Fibroblast of skin of abdomen (primary cell): ENCODE data around the gene CRACR2B. TPM values are rescaled to one million over a fixed set of nuclear protein-coding genes. Genes with fewer than 3 reads are reported as not detected.
A peak's percentile ranks its signal among the peaks of the same experiment; 100 is the strongest.

ENCODE experiments used
- DNase-seq: peaks from one replicate; pipeline ENCODE4 v3.0.0-alpha.2; 2013
- polyA plus RNA-seq, 2 experiments: library from polyadenylated mRNA; unstranded; fragments of 120-200 nt; gene quantifications; one replicate each; pipeline ENCODE4 v1.2.1, GENCODE V29; 2013; ENCODE audit not compliant: insufficient read length in 2 of 2

Gene CRACR2B
- 0.46 TPM for polyA plus RNA-seq (2013, experiment 1 of 2; ENCODE audit: insufficient read length)
- 0.94 TPM for polyA plus RNA-seq (2013, experiment 2 of 2; ENCODE audit: insufficient read length)

DNA sequence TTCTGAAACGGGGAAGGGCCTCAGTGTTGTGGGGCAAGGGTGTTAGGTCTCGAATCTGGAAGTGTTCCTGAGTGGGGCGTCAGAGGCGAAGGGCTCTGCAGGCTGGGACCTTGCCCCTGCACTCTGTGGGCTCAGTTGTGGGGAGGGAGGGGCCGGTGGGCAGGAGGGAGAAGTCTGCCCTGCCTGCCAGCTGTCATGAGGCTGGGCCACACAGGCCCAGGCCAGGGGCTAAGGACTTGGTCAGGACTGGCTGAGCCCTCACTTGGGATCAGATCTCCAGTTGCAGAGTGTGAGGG, at the start of gene CRACR2B:
CRACR2B (plus strand) TSS at position 23 of the 296 bp plus-strand sequence. CDS start 689 bp downstream, outside the sequence.
- DNase-seq = no peak

DNA sequence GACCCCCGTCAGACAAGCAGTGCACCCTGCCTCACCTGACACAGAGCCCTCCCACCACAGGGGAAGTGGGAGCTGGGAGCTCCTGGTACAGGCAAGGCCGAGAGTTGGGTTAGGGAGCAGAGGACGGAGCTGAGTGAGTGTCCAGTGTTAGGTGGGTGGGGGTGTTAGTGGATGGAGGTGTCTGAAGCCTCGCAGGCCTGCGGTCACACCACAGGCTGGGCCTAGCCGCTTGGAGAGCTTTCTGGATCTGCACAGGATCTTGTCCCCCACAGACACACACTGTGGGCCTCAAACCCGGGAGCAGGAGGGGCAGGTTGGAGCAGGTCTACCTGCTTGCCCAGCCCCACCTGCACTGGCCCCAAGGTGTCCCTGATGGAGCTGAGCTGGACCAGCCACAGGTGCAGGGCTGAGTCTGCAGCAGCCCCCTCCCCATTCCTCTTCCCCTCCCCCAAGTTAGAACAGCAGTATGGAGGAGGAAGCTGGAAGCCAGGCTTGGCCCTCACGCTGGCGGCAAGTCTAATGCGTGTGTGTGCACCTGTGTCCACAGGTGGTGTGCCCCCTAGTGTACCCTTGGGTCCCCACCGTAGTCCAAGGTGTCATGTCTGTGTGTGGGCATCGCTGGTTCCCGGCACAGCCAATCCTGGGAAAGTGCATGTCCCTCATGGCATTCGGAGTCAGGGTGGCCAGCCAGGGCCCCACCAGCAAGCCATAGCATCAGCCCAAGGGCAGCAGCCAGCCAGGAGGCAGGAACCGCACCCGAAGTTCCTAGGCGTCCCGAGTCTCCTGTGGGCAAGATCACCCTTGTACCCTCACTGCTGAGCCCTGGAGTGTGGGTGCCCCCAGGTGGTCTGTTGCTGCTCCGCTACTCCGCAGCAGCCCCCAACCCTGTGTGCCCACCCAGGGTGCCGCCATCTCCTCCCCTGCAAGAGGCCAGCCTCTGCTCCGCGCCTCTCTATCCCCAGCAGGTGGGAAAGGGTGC, 48.5 kb upstream of the CRACR2B start:
- DNase-seq = no peak

DNA sequence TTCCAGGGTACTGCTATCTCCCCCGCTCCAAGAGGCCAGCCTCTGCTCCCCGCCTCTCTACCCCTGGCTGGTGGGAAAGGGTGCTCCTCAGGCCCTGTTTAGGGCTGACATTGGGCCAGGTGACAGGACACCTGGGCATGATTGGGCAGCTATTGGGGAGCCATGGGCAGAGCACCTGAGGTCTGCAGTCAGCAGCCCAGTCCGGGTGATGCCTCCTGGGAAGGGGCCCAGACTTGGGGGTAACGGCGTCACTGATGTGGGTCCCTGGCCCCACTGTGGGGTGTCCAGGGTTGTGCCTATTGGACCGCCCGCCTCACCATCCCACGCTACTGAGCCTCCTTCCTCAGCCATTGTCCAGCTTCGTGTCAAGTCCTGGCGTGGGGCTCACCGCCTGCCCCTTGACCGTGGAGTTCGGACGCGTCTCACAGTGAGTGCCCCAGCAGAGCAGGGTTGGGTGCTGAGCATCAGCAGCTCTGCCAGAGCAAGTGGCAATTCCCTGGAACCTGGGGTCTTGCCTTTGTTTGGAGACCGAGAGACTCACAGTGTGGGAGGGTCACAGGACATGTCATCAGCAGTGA, 47.7 kb upstream of the CRACR2B start:
- no peak for DNase-seq

DNA sequence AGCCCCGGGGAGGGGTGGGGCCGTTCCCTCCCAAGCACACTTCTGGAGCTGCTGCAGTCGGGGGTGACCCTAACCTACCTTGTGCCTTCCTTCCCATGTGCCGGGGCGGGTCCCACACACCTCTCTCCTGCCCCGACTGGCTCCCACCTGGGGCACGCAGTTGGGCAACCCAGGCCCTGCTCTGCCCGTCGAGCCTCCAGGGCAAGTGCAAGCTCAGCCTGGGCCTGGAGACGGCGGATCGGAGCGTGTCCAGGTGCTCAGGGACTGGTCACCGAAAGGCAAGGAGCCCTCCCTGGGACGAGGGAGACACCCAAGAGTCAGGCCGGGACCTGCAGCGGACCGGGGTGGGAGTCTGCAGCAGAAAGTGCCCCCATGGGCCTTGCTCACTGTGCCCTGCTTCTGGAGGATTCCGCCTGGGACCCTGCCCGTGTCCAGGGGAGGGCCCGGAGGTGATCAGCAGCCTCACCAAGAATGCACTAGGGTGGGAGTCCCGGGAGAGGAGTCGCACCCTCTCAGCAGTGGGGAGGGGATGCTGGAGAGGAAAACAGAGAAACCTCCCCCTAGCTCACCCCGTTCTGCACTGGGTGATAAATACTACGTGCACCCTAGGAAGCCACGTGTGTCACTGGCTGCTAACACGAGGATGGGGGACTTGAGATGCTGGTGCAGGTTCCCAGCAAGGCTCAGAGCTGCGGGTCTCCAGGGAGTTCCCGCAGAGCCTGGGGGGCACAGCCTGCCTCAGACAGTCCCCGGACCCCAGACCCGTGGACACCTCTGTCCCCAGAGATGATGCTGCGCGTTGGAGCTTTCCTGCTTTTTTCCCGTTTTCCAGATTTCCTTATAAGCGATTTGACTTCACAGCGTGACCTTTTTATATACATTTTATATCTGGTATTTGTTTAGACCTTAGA, 45.2 kb upstream of the CRACR2B start:
- DNase-seq = no peak

DNA sequence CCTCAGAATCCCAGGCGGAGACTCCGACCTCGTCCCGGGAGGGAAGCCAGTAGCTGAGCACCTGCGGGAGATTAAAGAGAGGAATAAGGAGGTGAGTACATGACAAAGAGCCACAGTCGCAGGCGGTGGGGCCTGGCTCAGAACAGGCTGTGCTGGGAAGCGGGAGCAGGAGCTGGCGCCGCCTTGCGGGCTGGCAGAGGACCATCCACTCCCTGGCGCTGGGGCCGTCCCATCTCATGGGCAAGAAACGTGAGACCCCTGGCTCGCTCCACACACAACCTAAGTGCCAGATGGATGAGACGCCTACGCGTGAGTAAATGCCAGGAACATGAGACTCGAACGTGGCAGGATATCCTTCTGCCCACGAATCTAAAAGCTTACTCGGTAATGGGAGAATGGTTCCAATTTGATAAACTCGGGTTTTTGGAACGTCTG, 44.1 kb upstream of the CRACR2B start:
- peak; percentile 87 for DNase-seq

DNA sequence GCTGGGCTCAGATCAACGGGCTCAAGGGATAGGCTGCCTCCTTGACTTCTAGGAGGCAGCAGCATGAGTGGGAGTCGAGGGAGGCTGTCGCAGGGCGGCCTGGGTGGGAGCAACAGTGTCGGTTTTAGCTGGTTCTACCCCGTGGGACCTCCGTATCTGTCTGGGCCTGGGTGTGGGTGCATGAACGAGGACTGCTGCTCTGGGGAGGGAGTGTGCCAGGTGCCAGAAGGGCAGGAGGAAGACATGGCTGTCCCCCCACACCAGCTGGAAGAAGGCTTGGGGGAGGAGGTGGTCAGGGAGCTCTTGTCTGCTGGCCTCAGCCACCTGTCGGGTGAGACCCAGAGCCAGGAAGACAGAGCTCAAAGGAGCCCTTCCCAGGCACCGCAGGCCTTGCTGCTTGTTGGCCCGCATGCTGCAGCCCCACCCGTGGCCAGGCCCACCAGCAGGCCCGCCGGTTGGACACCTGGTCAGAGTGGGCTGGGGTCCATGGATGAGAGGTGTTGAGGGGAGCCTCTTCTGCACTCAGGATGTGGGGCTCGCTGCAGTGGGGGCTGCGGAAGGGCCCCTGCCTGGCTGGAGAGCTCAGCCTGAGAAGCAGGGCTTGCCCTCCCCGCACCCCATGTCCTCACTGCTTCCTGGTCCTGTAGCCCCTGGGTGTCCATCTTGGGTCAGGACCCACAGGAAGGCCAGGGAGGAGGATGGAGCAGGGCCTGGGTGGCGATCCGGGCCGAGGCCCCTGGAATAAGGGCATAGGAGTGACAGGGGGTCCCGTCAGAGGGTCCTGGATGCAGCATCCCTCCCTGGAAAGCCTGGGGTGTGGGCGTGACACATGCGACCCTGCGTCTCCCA, 41.3 kb upstream of the CRACR2B start:
- DNase-seq = no peak

DNA sequence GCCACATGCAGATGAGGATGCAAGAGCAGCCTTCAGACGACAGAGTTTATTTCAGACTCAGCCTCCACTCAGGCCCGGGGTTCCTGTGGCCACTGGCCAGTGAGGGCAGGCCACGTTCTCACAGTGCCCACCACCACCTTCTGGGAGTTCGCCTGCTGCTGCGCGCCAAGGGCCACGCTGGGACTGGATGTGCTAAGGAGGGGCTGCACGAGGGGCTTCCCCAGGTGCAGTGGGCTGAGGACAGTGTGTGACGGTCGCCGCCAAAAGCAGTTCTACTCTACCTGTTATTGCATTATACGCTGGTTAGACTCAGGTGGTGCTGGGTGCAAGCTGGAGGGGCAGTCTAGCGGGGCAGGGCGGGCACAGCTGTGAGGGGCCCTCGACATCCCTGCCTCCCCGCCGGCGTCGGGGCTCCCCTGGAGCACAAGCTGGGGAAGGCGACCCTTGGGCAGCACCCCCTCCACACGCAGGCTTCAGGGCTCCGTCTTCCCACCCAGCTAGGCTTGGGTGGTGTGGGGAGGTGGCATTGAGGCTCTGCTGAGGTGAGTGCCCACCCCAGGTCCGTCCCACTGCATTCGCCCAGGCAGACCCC, 40.5 kb upstream of the CRACR2B start:
- DNase-seq = no peak

DNA sequence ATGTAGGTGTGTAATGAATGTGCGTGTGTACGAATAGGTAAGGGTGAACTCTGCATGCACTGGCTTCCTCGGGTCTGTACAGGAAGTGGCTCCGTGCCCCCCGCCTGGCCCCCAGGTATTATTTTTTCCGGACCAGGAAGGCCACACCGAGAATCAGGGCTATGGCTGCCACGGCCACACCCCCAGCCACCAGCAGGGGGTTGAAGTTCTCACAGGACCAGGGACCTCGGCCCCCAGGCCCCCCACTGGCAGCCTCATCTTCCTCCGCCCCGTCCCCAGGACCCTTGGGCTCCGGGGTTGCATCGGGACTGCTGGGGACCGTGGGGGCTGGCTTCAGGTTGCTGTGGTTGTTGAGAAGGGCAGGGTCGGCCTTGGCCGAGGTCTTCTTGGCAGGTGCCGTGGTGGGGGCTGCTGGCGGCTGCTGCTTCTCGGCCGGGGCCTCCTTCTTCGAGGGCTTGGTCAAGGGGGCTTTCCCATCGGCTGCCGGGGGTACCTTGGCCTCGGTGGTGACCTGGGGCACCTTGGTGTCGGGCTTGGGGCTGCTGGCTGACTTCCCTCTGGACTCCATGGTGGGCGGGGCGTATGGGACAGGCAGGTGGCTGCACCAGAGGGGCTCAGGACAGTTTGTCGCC, 39.6 kb upstream of the CRACR2B start:
- no peak for DNase-seq

DNA sequence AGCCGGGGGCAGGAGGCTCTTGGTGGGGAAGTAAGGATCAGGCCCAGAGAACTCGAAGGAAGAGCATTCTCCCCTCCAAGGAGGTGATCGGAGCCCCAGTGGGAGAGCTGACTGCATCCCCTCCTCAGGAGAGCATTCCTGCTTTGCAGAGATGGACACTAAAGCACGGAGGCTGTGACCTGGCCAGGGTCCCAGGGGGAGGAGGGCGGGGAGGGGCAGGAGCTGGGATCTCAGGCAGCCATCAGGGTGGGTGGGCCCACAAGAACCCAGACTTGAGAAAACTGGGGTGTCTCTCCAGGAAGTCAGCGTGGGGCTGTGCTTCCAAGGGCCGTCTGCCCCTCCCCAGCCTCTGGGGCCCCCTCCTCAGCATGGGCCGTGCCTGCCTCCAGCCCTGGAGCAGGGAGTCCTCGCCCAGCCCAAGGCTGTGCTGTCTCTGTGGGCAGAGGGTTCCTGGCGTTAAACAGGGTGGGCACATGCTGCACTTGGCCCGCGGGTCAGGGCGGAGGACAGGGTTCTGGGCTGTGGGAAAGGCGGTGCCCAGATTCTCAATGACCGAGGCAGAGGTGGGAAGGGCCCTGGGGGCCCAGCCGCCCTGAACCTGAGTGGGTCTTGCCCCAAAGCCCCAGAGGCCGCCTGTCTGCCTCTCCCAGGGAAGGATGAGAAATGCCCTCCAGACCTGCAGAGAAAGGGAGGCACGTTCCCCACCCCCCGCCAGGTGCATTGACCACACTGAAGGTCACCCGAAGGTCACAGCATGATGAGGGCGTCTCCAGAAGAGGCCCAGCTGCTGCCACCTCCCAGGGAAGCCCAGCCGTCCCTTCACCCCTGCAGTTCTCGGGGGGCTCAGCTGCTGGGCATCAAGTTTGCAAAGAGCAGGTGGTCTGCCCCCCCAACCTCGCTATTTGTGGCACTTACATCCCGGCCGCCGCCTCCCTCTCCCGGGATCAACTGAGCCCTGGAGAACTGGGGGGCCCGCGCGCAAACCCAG, 38.5 kb upstream of the CRACR2B start:
- no peak for DNase-seq

DNA sequence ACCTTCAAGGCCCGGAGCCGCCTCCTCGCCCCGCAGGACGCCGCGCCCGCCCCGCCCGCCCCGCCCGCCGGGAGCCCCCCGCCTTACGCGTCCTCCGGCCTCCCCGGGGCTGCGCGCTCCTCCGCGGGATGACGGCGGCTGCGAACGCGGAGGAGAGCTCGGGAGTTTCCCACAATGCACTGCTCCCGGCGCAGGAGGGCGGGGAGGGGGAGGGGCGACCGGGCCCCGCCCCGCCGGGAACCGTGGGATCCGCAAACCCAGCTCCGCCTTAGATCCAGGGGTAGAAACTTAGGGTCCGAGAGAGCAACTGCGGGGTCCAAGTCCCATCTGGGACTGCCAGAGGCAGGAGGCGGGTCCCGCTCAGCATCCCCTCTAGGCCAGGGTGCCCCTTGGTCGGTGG, 37.8 kb upstream of the CRACR2B start, which contains the start of gene CEND1:
CEND1 (minus strand) TSS at position 148 of the 400 bp plus-strand sequence. CDS start 1,514 bp downstream, outside the sequence.
- DNase-seq = peak; percentile 49

DNA sequence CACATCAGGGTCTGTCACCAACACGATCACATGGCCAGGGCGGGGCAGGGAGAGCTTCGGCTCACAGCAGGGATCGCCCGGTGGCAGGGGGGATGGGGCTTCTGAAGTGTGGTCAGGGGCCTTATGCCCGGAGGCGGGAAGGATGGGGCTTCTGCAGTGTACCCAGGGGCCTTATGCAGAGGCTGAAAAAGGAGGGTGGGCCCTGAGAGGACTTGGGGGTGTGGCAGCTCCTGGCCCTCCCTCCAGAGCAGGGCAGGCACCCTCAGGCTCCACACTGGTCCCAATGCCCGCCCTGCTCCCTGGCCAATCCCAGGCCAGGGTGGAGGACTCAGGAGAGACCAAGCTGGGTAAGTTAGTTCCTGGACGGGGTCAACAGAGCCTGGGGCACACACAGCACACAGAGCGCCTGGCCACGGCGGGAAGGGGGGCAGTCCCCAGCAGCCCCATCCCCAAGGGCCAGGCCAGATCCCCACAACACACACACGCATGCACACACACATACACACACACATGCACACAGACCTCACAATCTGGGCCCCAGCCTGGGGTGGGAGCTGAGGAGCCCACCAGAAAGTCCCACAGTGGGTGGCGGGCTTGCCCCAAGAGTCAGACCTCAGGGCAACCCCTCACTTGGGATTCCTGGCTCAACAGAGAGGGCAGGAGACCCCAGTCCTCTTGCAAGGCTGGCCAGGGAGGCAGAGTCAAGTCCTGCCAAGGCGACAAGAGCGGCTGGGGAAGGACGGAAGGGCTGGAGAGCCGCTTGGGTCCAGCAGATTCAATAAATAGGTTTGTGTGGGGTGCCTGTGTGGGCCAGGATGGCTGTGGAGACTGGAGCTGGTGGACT, 36.8 kb upstream of the CRACR2B start:
- DNase-seq = no peak

DNA sequence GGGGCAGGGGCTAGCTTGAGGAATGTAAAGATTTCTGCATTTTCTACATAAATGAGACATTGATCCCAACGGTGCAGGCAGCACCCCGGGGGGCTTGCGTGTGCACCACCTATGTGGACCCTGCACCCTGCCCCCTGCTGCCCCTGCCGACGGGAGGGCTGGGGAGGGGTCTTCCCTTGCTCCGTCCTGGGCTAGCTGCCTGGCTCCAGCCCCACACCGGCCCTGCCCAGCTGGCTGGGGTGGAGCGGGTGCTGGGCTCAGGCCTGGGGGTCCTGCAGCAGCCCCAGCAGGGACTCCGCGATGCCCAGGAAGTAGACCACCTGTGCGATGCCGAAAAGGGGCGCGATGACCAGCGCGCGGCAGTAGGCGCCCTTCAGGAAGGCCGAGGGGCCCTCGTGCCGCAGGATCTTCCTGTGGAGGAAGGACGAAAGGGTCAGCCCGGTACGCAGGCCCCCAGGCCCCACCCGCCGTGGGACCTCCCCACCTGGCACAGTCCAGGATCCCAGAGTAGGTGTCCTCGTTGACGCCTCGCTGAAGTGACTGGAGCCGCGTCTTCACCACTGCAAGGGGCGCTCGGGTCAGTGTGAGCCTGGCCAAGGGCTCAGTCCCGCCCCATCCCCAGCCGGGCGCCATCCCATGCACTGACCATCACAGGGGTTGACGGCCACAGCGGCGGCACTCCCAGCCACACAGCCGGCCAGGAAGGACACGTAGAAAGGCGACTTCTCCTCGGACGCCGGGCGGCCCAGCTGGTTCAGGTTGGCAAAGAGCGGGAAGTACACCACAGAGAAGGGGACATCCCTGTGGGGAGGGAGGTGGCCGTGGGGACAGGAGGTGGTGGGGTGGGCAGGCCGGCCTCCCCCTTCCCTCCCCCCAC, 35.8 kb upstream of the CRACR2B start:
- no peak for DNase-seq

DNA sequence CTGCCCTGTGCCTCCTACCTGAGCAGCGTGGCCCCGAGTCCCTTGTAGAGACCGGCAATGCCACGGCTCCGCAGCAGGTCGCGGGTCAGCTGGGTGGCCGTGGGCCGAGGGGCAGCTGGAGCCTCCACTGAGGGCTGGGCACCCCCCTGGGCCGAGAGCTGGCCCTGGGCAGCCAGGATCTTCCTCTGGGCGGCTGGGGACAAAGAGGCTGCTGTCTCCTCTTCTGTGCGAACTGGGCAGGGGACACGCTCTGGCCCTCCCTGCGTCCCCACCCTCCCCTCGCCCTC, 35.2 kb upstream of the CRACR2B start:
- no peak for DNase-seq

DNA sequence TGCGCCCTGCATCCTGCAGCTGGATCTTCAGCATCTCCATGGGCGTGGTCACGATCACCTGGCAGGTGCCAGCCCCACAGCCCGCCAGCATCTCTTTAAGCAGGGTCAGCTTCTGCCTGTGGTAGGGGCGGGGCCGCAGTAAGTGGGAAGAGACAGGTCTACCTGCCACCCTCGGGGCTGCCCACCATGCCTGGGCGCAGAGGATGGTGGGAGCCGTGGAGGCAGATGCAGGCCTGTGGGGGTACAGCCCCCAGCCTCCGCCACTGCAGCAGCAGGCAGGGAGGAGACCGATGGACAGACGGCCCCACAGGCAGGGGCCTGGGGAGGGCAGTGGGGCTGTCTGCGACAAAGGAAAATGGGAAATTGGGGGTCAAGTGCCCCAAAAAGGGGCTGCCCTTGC, 34.8 kb upstream of the CRACR2B start:
- no peak for DNase-seq

DNA sequence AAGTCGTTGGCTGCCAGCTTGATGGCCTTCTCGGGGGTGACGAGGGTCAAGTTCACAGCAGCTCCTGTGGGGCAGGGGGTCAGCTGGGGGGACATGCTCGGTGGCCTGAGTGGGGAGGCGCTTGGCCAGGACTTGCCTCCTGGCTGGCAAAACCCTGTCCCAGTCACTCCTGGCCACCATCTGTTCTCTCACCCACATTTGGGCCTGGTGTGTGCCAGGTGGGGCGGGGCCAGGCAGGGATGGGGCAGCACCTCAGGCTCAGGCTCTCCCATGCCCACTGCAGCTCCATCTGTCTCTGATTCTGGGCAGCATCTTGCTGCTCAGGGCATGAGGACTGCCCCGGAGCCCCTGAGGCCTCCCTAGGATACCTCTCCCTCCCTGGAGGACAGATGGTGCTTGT, 34.2 kb upstream of the CRACR2B start:
- DNase-seq = no peak

DNA sequence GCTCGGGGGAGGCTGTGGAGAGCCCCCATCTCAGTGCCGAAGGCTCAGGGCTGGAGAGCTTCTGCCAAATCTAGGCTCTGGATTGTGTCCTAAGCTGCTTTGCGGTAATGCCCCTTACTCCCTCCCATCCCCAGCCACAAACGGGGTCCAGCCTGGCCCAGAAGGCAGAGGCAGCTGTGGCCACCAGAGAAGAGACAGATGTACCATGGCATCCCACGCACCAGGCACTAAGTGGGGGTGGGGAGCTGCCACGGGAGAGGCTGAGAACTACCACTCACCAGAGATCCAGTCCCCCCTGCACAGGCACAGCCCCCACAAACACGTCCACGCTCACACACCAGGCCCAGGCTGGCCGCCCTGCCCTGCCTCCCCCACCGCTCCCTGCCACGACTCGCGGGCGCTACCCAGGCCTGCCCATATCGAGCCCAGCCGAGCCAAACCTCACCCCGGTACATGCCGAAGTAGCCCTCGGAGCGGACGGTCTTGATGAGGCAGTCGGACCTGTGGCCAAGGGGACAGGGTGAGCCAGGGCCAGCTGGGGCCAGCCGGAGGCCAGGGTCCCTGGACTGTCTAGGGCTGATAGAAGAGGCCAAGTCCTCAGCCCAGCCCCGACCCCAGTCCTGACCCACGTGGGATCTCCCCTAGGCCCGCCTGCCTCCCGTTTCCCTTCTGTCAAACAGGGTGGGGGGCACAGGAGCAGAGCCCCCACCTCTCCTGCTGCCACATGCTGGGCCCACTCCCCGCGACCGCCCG, 33.5 kb upstream of the CRACR2B start:
- DNase-seq = no peak
